GM20431 (cell line): ENCODE results near the gene STIM2.

ENCODE experiments used
- in situ Hi-C: fragments of 300-500 bp; cut with MseI, MboI; formaldehyde crosslinking; loops from one replicate; pipeline ENCODE4 v1.15.0; 2020; ENCODE audit warnings: low sequenced_read_pairs; ENCODE audit not compliant: unreplicated experiment

Gene STIM2

DNA sequence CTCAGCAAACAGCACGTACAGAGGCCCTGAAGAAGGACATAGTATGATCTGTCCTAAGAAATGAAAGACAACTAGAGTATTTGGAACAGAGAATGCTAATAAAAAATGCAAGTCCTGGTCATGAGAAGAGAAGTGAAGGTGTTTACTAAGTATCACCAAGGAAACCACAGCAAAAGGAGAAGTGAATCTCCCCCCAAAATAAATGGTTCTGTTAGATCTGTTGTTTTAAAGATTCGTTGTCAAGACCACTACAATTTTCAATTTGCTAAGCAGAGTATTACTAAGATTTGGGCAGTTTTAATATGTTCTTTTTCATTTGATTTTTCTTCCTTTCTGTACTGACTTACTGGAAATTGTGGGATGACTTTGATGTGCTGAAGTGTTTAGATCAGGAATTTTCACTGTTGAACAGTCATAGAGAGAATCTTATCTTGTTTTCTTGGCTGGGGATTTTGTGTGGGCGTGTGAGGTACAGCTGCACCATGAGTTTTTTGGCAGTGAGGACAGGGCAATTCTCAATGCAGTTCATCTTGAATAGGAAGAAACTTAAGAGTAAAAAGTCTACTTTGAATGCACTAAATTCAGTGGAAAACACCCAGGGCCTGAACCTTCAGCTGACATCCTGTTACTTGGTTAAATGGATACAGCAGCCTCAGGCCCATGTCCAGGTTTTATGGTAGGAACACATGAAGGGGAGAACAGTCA is 132.2 kb downstream of the STIM2 start:
- in situ Hi-C loops: no loop called here

DNA sequence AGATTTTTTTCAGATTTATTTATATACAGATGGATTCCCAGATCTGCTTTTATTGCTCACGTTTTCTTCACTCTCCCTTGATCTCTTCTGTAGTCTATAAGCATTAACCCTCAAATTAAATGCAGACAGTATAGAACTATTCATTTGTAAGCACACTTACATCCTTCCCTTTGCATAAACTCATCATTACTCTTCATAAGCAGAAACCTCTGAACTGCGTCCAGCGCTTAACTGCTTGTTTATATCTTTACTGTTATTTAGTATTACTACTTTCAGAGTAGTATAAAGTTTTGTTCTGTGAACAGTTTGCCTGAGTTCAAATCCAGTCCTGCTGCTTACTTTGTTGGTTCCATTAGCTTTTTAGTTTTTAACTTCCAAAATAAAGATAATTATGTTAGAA is 132.9 kb downstream of the STIM2 start:
- in situ Hi-C loops: no loop called here

DNA sequence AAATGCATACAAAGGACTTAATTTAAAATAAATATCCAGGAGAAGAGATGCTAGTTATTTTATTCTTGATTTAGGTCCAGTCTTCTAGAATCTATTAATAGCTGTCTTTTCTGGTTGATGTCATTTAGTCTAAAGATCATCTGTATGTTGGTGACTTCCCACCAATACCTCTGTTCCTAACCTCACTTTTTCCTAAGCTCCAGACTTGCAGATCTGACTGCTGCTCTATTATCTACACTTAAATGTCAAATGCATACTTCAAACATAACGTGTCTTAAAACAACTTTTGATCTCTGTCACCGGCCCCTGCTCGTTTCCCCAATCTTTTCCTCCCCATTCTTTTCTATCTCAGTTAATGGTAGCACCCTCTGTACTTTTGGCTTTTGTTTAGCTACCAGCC is 133.3 kb downstream of the STIM2 start:
- in situ Hi-C loops: no loop called here

DNA sequence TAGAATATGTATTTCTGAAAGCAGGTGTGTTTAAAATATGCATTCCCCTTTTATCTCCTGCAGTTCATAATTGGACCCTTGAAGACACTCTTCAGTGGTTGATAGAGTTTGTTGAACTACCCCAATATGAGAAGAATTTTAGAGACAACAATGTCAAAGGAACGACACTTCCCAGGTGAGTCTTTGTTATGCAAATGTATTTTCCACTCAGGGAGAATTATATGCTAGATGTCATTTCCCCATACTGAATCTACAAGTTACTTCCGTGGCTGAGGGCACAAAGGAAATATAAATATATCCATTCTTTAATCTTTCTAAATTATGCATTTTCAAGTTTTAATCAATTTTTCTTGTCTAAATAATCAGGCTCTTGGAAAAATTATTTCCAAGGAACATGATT is 134.7 kb downstream of the STIM2 start:
- in situ Hi-C loops: no loop called here

DNA sequence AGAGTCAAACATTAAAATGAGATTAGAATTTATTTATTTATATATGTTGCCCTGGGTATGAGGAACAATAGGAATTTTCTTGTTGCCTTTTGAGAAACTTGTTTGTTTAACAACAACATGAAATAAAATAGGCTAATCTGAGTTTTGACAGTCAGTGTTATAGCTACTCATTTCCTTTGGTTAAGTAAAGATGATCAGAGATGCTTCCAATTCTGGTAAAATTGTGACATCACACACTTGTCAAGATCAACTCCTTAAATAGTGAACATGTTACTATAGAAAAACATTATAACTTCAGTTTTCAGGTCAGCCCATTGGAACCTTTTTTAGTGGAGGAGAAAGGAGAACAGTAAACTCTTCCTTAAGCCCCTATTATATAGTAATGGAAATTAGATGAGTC is 136.1 kb downstream of the STIM2 start:
- in situ Hi-C loops: no loop called here

DNA sequence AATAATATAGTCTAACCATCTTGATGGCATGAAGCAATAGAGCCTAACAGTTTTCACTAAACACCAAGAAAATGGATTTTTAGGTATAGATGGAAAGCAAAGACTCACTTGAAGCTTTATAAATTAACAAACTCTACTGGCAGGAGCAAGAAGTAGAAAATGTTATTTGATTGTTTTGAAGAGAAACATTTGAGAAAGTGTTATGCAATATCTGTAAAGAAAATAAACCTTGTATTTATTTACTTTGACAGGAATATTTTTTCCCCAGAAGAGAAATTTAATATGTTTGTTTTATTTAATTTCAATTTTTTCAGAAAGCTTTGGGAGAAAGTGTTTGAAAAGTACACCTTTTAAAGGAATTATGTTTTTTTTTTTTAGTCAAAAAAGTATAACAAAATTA is 139.0 kb downstream of the STIM2 start:
- in situ Hi-C loops: loop anchor here (10.0 kb wide), 1 partner anchor 535 kb away; no protein-coding TSS in a partner anchor

DNA sequence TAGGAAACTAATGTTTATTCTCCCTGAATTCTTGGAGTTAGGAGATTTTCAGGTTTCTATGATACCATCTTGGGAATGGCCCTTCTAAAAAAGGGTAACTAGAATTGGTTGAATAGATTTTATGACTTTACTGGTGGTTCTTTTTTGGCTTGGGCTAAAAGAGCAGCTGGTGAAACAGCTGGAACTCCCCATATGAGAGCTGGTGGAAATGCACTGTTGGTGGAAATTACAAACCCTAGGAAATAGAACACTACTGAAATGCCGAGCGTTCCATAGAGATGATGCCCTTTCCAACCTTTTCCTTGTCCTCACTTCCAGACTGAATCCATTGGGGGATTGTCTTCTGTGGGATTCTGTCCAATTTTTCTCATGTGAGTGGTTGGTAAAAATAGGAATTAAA is 139.5 kb downstream of the STIM2 start:
- in situ Hi-C loops: loop anchor here (10.0 kb wide), 1 partner anchor 535 kb away; no protein-coding TSS in a partner anchor

DNA sequence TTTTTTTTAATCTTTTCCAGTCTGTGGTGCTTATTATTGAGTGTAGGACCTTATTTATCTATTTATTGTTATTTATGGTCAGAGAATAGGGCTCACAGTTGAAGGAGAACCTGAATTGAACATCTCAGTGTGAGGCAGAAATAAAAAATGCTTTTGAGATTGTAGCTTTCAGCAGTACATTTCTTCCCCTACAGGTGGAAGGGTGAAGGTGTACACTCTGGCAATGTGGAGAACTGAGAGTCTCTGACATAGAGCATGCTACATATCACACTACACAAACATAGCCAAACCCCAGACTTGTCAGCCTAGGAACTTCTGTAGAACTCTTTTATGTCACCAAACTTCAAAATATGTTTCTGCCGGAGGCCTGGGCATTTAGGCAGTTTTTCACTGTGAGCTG is 140.2 kb downstream of the STIM2 start:
- in situ Hi-C loops: loop anchor here (10.0 kb wide), 1 partner anchor 536 kb away; no protein-coding TSS in a partner anchor

DNA sequence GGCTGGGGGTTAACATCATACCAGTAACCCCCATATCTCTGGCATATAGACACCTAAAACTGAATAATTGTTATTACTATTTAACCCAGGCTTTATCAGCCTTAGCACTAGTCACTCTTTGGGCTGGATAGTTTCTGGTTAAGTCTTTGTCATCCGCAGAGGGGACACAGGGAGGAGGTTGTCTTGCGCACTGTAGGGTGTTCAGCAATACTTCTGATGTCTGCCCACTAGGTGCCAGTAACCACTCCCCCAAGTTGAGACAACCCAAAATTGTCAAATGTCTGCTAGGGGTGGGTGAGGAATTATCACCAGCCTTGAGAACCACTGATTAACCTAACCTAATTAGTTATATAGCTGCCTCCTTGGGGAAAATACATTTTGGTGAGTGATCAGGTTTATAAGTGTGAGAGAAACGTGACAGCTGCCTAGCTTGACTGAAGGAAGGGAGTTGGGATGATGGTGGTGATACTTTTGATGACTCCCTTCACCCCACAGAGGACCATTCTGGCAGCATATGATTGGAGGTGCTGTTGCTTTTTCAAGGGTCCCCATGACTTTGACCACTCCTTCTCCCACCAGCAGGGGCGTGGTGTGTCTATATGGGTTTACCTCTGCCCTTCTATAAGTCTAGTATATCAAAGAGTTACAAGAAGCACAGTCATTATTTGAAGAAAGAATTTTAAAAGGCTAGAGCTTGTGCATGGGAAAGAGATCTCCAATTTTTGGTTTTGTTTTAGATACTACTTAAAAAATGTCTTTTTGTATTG is 140.9 kb downstream of the STIM2 start:
- in situ Hi-C loops: loop anchor here (10.0 kb wide), 1 partner anchor 537 kb away; no protein-coding TSS in a partner anchor

DNA sequence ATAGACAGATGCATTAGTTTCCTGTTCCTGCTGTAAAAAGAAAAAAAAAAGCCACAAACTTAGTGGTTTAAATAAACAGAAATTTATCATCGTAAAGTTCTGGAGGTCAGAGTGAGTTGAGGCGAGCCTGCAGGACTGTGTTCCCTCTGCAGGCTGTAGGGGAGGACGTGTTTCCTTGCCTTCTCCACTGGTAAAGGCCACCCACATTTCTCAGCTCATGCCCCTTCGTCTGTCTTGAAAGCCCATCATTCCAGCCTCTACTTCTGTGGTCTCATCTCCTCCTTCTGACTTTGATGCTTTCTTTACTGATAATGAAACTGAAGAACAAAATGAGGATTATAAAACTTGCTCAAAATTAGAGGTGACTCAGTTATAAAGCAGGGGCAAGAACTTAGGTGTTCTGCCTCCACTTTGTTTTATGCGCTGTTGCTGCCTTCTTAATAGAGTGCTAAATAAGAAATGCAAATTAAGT is 143.0 kb downstream of the STIM2 start:
- in situ Hi-C loops: loop anchor here (10.0 kb wide), 1 partner anchor 539 kb away; no protein-coding TSS in a partner anchor

DNA sequence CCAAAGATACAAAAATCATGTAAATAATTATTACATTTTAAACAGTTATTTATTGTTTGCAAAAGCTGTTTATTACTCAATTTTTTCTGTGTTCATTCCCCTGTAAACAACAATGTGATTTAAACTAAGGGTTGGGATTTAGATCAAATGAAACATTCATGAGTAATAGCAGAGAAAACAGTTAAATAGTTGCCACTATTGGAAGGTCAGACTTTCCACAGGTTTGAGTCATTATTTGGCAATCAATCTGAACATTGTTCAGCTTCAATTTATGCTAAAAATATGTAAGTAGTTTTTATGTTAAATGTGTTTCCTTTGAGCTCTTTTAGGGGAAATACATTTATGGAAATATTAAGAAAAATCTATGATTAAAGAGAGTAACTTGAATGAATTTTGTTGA is 144.9 kb downstream of the STIM2 start:
- in situ Hi-C loops: loop anchor here (10.0 kb wide), 1 partner anchor 541 kb away; no protein-coding TSS in a partner anchor

DNA sequence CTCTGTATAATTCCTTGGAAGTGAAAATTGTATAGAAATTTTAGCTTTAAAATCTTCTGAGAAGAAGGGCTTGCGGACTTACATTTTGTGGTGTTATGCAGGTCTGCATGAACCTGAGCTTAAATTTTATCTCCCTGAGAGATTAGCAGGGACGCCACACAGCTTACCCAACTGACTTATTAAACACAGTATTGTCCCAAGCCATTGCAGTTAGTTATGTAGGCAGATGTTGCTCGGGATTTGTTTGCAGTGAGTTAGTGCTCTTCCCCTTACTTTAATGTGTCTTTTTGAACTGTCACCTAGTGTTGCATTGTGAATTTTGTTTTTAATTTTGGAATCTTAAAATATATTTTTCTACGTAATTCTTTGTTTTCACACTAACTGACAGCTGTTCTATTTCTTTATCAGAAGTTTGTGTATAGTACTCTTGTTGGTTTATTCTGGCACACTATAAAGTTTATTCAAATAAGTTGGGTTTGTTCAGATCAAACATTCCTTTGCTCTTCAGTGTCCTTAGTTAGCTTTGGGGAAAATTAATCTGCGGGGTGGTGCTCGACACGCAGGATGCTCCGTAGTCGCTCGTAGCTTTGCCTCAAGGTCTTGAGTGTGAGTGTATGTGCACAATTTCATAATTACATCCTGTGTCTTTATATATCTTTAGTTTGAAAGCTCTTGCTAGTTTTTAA is 145.4 kb downstream of the STIM2 start:
- in situ Hi-C loops: loop anchor here (10.0 kb wide), 1 partner anchor 541 kb away; no protein-coding TSS in a partner anchor

DNA sequence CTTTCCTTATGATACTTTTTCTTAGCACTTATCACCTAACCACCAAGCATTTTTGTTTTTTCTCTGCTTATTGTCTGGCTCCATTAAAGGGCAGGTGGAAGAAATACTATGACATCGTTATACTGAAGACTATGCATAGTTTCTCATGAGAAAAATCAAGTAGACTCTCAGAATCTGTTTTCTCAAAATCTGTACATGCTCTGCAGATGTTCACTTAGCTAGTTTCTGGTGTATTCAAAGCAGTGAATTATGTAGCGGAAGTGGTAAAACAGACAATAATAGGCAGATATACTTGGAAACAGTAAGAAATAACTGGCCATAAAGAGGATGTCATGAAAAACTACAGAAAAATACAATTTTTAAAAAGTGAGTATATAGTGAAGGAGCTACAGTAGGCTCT is 146.0 kb downstream of the STIM2 start:
- in situ Hi-C loops: loop anchor here (10.0 kb wide), 1 partner anchor 542 kb away; no protein-coding TSS in a partner anchor

DNA sequence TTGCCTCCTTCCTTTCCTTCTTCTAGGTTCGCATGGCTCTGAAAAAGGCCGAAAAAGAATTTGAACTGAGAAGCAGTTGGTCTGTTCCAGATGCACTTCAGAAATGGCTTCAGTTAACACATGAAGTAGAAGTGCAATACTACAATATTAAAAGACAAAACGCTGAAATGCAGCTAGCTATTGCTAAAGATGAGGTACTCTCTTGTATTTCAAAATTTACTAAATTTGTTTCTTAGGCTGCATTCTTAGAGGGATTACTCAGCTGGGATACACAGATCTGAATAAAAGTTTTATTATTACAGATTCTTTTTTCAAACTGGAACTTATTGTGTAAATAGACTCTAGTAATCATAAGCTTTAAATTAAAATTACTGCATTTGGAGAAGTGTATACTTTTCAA is 146.9 kb downstream of the STIM2 start:
- in situ Hi-C loops: loop anchor here (10.0 kb wide), 1 partner anchor 543 kb away; no protein-coding TSS in a partner anchor

DNA sequence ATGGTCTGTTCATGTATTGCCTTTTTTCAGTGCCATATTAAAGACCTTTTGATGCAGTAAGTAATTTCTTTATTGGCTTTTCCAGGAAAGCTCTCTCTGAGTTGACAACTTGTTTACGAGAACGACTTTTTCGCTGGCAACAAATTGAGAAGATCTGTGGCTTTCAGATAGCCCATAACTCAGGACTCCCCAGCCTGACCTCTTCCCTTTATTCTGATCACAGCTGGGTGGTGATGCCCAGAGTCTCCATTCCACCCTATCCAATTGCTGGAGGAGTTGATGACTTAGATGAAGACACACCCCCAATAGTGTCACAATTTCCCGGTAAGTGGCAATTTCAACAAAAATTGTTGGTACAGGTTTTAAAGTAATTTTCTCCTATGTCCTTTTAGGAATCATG is 148.0 kb downstream of the STIM2 start:
- in situ Hi-C loops: loop anchor here (10.0 kb wide), 1 partner anchor 544 kb away; no protein-coding TSS in a partner anchor

DNA sequence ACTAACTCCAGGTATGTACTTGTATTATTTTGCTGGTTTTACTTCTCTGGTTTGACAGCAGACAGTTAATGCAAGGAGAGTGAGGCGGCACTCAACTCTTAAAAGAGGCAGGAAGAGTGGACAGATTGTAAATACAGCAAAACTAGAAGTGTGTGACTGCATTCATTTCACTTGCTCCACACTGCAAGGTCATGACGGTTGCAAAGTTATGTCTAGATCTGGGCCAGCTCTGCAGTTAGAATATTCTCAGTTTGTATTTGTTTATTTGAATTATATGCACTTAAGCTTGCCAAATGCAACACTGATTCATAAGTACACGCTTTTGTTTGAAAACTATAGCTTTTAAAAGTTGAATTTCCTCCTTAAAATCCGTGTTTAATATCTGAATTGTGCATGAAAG is 148.9 kb downstream of the STIM2 start:
- in situ Hi-C loops: loop anchor here (10.0 kb wide), 1 partner anchor 545 kb away; no protein-coding TSS in a partner anchor

DNA sequence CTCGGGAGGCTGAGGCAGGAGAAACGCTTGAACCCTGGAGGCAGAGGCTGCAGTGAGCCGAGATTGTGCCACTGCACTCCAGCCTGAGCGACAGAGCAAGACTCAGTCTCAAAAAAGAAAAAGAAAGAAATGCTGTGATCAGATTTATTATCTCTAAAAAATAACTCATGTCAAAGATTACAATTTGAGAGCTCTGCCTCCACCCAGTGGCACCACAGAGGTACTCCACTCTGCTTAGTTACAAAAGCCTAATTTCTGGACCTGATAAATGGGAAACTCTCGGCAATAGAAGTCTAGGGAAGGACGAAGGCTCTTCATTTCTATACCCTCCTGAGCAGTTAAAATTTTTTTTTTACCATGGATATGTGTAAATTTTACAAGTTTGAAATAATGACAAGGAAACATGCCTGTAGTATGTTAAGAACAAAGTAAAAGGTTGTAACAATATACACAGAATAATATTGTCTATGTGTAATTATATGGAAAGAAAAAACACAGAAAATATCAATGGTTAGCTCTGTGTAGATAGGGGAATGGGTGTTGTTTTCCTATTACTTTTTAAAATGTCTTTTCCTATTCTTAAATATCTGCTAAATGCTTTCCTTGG is 149.8 kb downstream of the STIM2 start:
- in situ Hi-C loops: no loop called here

DNA sequence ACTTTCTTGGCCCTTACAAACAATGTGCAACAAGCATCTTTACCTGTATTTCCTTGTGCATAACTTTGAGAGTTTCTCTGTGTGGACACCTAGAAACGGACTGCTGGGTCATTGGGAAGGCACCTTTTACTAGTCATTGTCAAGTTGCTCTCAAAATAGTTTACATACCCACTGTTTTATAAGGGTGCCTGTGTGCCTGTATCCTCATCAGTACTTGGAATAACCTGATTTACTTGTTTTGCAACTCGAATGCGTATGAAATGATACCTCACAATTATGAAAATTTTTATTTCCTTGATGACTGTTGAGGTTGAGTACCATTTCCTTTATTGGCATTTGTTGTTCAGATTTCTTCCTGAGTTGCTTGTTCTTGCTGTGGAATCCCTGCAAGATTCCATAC is 150.8 kb downstream of the STIM2 start:
- in situ Hi-C loops: no loop called here

DNA sequence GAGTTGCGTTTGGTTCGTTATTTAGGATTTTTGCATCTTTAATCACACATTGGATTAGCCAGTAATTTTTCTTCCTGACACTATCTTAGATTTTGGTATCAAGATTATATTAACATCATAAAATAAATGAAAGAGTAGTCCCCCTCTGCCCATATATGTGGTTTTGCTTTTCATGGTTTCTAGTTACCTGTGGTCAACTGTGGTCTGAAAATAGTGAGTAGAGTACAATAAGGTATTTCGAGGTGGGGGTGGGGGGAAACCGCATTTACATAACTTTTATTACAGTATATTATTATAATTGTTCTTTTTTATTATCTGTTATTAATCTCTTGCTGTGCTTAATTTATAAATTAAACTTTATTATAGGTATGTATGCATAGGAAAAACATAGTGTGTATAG is 152.4 kb downstream of the STIM2 start:
- in situ Hi-C loops: no loop called here

DNA sequence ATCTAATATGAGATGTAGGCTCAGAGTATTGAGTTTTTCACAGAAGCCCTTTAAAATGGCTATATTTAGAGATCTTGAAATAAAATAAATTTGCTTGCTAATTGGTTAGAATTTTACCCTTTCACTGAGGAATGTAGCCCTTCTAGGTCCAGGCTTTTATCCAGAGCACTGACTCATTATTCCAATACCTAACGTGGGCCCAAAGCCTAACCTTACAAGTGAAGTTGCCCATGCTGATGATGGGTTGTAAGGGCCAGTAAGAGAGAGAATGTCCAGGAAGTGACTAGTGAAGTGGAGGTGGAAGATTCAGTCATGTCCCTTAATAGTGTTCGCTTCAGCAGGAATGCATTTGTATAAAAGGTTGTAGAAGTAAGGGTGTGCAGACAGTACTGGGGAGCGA is 155.9 kb downstream of the STIM2 start:
- in situ Hi-C loops: no loop called here
